ENCODE data around the gene ANKRD11.

Gene ANKRD11

DNA sequence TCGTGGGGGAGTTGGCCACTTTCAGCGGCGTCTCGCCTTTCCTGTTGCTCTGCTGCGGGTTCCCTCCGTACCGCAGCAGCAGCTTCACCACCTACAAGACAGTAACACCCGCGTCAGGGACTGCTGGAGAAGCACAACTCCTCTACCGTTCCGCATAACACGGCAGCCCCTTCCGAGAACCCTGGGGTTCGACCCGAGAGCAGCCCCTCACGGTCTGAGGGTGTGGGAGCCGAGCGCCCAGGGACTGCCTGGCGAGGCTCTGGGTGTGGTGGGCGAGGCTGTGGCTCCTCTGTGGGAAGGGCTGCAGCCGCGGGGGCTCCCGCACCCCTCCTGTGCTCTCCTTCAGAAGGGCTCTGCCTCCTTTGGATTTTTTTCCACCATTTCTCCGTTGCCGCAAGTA is 204.3 kb downstream of the ANKRD11 start:
- Histone ChIP-seq H3K36me3 (ENCODE audit: control insufficient read depth, insufficient read depth, low read length) (no peaks in the 10 kb centered on the region), H3K27ac (no peak overlapping the region), H3K27me3 (ENCODE audit: control insufficient read depth, insufficient read depth, low read length) (no peaks in the 10 kb centered on the region), H3K4me3 (ENCODE audit: low read depth, low read length) (no peak overlapping the region), H3K9ac (no peak overlapping the region), H3K4me1 (no peaks in the 10 kb centered on the region), H3K79me2 (peaks cover 2% of the 10 kb centered on the region), H2AFZ (no peak overlapping the region), H3K4me2 (ENCODE audit: low read length) (no peak overlapping the region), H3K9me3 (ENCODE audit: control insufficient read depth, low read length) (no peaks in the 10 kb centered on the region)
- TF ChIP-seq CTCF (IDR thresholded peaks at IDR 0.05) = no peak

DNA sequence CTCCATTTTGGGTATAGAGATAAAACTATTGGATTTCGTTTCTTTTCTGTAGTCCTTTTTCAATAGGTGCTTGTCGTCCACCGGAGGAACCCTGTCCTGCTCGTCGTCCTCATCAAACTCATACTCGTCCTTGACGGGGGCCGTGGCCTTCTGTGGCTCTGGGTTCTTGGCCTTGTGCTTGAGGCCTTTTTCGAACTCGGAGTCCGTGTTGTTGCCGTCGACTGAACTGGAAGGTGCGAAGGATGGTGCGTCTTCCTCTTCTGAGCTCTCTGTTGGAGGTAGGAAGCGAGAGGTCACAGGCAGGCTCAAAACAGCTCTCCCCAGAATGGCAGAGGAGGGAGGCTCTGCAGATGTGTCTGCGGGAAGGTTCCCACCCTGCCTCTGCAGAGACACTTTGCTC is 205.0 kb downstream of the ANKRD11 start:
- H3K79me2 ChIP-seq = peaks cover 2% of the 10 kb centered on the region
- no peak overlapping the region for H3K9ac ChIP-seq
- H3K4me1 ChIP-seq = no peaks in the 10 kb centered on the region
- H2AFZ ChIP-seq = no peak overlapping the region
- H3K27ac ChIP-seq = no peak overlapping the region
- H3K9me3 ChIP-seq (ENCODE audit: control insufficient read depth, low read length) = no peaks in the 10 kb centered on the region
- no peak overlapping the region for H3K4me3 ChIP-seq (ENCODE audit: low read depth, low read length)
- no peaks in the 10 kb centered on the region for H3K36me3 ChIP-seq (ENCODE audit: control insufficient read depth, insufficient read depth, low read length)
- H3K4me2 ChIP-seq (ENCODE audit: low read length) = no peak overlapping the region
- no peaks in the 10 kb centered on the region for H3K27me3 ChIP-seq (ENCODE audit: control insufficient read depth, insufficient read depth, low read length)
- TF ChIP-seq CTCF (IDR thresholded peaks at IDR 0.05) = no peak

DNA sequence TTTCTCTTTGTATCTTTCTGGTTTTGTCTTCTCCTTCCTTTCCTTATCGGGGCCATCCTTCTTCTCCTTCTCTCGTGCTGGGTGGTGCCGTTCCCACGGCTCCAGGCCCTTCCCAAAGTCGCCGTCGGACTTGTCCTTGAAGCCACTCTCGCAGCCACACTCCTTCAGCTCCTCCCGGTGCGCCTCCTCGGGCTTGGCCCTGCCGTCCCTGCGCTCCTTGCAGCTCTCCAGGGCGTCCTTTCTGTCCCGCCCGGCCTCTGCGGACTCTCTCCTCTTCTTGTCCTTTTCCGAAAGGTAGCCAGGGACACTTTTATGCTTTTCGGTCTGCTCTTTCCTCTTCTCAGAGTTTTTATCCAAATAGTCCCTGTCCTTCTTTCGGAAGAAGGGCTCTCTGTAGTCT is 206.9 kb downstream of the ANKRD11 start:
- Histone ChIP-seq H3K79me2 (peaks cover 2% of the 10 kb centered on the region), H2AFZ (no peak overlapping the region), H3K4me2 (ENCODE audit: low read length) (no peak overlapping the region), H3K4me3 (ENCODE audit: low read depth, low read length) (no peak overlapping the region), H3K27me3 (ENCODE audit: control insufficient read depth, insufficient read depth, low read length) (no peaks in the 10 kb centered on the region), H3K36me3 (ENCODE audit: control insufficient read depth, insufficient read depth, low read length) (no peaks in the 10 kb centered on the region), H3K4me1 (no peaks in the 10 kb centered on the region), H3K9ac (no peak overlapping the region), H3K27ac (no peak overlapping the region), H3K9me3 (ENCODE audit: control insufficient read depth, low read length) (no peaks in the 10 kb centered on the region)
- no peak for TF ChIP-seq CTCF (IDR thresholded peaks at IDR 0.05)

- Histone ChIP-seq H3K9me3 (ENCODE audit: control insufficient read depth, low read length) (no peaks in the 10 kb centered on the region), H3K27me3 (ENCODE audit: control insufficient read depth, insufficient read depth, low read length) (no peaks in the 10 kb centered on the region), H3K79me2 (peaks cover 2% of the 10 kb centered on the region), H3K4me1 (no peaks in the 10 kb centered on the region), H3K4me2 (ENCODE audit: low read length) (no peak overlapping the region), H3K9ac (no peak overlapping the region), H3K27ac (no peak overlapping the region), H3K36me3 (ENCODE audit: control insufficient read depth, insufficient read depth, low read length) (no peaks in the 10 kb centered on the region), H2AFZ (no peak overlapping the region), H3K4me3 (ENCODE audit: low read depth, low read length) (no peak overlapping the region)
- TF ChIP-seq CTCF (IDR thresholded peaks at IDR 0.05) = no peak
These were observed 207.8 kb downstream of the ANKRD11 start for GRCh38 chr16:89282523-89282922.

- no peak overlapping the region for H3K4me3 ChIP-seq (ENCODE audit: low read depth, low read length)
- no peak for TF ChIP-seq CTCF (IDR thresholded peaks at IDR 0.05)
- H3K36me3 ChIP-seq (ENCODE audit: control insufficient read depth, insufficient read depth, low read length) = no peaks in the 10 kb centered on the region
These were observed 208.5 kb downstream of the ANKRD11 start for GRCh38 chr16:89281829-89282228.

More at GRCh38 chr16:89281829-89282228, 208.5 kb downstream of the ANKRD11 start:
- Histone ChIP-seq H3K9me3 (ENCODE audit: control insufficient read depth, low read length) (no peaks in the 10 kb centered on the region), H3K27ac (no peak overlapping the region), H3K4me1 (no peaks in the 10 kb centered on the region), H3K9ac (no peak overlapping the region), H3K4me2 (ENCODE audit: low read length) (no peak overlapping the region), H3K79me2 (peaks cover 2% of the 10 kb centered on the region), H3K27me3 (ENCODE audit: control insufficient read depth, insufficient read depth, low read length) (no peaks in the 10 kb centered on the region), H2AFZ (no peak overlapping the region)

Data from parathyroid adenoma (tissue), 2 donors.